Measurements from ENCODE around the gene SSTR3.

Gene SSTR3

GRCh38 chr22:37229805-37230672 lies 17.8 kb upstream of the SSTR3 start:
- H3K79me2 ChIP-seq (ENCODE audit: insufficient read depth, low read length): peaks cover 7% of the 10 kb centered on the region; the same call in 1 of the 2 replicates
- no peaks in the 10 kb centered on the region for H4K20me1 ChIP-seq (ENCODE audit: low read depth, low read length)
- TF ChIP-seq EZH2phosphoT487 (conservative IDR thresholded peaks at IDR 0.05; ENCODE audit: low read length) (no peak), CTCF (IDR thresholded peaks at IDR 0.05; ENCODE audit: insufficient read depth, low read length, poor library complexity, severe bottlenecking) (no peak)
- H3K36me3 ChIP-seq (ENCODE audit: low read length): 0 out of 2 replicates have a peak, but pooled peaks cover 3% of the 10 kb centered on the region
- H3K27ac ChIP-seq (ENCODE audit: low read depth, low read length): peak overlapping the region; percentile 88
- peaks cover 7% of the 10 kb centered on the region for H3F3A ChIP-seq (ENCODE audit: insufficient read depth)
- H3K4me2 ChIP-seq (ENCODE audit: low read depth, low read length, poor library complexity, severe bottlenecking): peak overlapping the region; percentile 54
- no peaks in the 10 kb centered on the region for H3K9me2 ChIP-seq (replicated peaks; ENCODE audit: insufficient read depth, low read length)
- no peak overlapping the region for H3K4me3 ChIP-seq (ENCODE audit: insufficient read depth, low read length, poor library complexity, severe bottlenecking)
- no peaks in the 10 kb centered on the region for H3K9me3 ChIP-seq (ENCODE audit: insufficient read depth, low read length)
- H3K9ac ChIP-seq (ENCODE audit: low read length): peak overlapping the region; percentile 68
- no peak overlapping the region for H2AFZ ChIP-seq (ENCODE audit: low read depth, low read length, severe bottlenecking)
- no peaks in the 10 kb centered on the region for H3K27me3 ChIP-seq (ENCODE audit: low read length)

DNA sequence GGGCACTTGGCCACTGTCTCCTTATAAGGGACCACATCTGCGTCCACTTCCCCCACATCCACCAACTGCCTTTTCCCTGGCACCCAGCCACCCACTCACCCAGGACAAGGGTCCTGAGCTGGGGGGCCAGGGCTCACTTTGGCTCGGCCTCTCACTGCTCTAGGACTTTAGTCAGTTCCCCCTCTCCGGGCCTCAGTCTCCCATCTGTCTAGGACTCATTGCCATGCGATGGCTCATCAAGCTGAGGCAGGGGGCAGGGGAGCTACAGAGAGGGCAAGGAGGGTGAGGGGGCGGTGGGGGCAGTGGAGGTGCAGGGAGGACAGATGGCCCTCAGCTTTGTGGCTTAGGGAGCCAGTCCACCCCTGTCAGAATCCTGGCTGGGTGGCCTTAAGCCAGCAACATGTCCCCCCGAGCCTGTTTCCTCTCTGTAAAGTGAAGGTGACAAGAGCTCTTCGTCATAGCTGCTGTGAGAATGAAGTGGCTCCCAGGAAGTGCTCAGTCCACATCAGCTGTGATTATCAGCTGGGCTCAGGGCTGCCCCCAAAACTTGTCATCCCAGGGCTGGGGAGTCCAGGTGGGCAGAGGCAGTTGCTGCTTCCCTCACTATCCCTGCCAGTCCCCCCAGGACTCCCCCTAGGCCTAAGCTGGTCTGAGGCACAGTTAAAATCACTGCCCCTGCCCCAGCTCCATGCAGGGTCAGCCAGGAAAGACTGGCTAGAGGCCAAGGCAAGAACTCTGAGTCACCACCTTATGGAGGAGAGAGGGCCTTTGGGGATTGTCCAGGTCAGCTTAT lies 16.9 kb upstream of the SSTR3 start:
- no peaks in the 10 kb centered on the region for H3K9me3 ChIP-seq (ENCODE audit: insufficient read depth, low read length)
- no peaks in the 10 kb centered on the region for H3K27me3 ChIP-seq (ENCODE audit: low read length)
- no peaks in the 10 kb centered on the region for H4K20me1 ChIP-seq (ENCODE audit: low read depth, low read length)
- H3F3A ChIP-seq (ENCODE audit: insufficient read depth): peaks cover 10% of the 10 kb centered on the region
- H3K9ac ChIP-seq (ENCODE audit: low read length): peak overlapping the region; percentile 68
- peaks cover 7% of the 10 kb centered on the region; the same call in 1 of the 2 replicates for H3K79me2 ChIP-seq (ENCODE audit: insufficient read depth, low read length)
- H2AFZ ChIP-seq (ENCODE audit: low read depth, low read length, severe bottlenecking): no peak overlapping the region
- H3K36me3 ChIP-seq (ENCODE audit: low read length): 0 out of 2 replicates have a peak, but pooled peaks cover 5% of the 10 kb centered on the region
- peak overlapping the region; percentile 54 for H3K4me2 ChIP-seq (ENCODE audit: low read depth, low read length, poor library complexity, severe bottlenecking)
- H3K4me3 ChIP-seq (ENCODE audit: insufficient read depth, low read length, poor library complexity, severe bottlenecking): no peak overlapping the region
- H3K9me2 ChIP-seq (replicated peaks; ENCODE audit: insufficient read depth, low read length): no peaks in the 10 kb centered on the region
- peak overlapping the region; percentile 88 for H3K27ac ChIP-seq (ENCODE audit: low read depth, low read length)
- TF ChIP-seq EZH2phosphoT487 (conservative IDR thresholded peaks at IDR 0.05; ENCODE audit: low read length): no peak
- TF ChIP-seq CTCF (IDR thresholded peaks at IDR 0.05; ENCODE audit: insufficient read depth, low read length, poor library complexity, severe bottlenecking): no peak

DNA sequence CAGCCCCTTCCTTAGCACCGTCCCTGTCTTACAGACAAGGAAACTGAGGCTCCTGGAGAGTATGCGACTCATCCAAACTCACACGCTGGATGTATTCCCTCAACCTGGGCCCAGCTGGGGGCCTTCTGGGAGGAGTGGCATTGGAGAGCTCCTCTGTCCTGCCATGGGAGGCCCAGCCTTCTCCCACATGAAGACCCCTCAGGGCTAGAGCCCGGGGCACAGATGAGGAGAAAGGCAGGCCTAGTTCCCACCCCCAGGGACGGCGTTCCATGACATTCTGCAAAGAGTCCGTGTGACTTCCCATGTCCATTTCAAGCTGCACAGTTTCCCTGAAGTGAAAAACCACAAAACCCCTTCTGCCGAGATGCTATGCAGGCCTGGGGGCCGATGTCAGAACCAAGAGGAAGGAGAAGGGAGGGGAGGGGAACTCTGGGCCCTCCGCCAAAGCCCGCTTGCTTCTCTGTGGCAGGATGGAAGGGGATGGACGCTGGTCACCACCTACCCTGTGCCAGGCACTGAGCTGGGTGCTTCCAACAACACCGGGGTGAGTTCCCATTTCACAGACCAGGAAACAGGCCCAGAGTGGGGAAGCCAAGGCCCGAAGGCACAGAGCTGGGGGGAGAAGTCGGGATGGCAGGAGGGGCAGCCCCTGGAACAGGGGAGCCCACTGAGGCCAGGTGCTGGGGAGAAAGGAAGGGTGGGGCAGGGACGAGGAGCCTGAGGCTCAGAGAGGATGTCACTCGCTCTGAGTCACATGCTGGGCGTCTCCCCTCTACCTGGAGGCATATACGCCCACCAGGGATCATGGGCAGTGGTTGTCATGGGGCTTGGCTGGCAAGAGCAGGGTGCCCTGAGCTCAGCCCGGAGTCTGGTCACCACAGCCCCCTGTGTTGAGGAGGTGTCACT lies 16.1 kb upstream of the SSTR3 start:
- Histone ChIP-seq H3K4me3 (ENCODE audit: insufficient read depth, low read length, poor library complexity, severe bottlenecking) (no peak overlapping the region), H4K20me1 (ENCODE audit: low read depth, low read length) (no peaks in the 10 kb centered on the region), H3K4me2 (ENCODE audit: low read depth, low read length, poor library complexity, severe bottlenecking) (no peak overlapping the region), H3K79me2 (ENCODE audit: insufficient read depth, low read length) (peaks cover 7% of the 10 kb centered on the region; the same call in 1 of the 2 replicates), H3K27me3 (ENCODE audit: low read length) (no peaks in the 10 kb centered on the region), H3K27ac (ENCODE audit: low read depth, low read length) (no peak overlapping the region), H3F3A (ENCODE audit: insufficient read depth) (peaks cover 15% of the 10 kb centered on the region), H3K9ac (ENCODE audit: low read length) (no peak overlapping the region), H3K9me3 (ENCODE audit: insufficient read depth, low read length) (no peaks in the 10 kb centered on the region), H3K9me2 (replicated peaks; ENCODE audit: insufficient read depth, low read length) (no peaks in the 10 kb centered on the region), H2AFZ (ENCODE audit: low read depth, low read length, severe bottlenecking) (no peak overlapping the region), H3K36me3 (ENCODE audit: low read length) (0 out of 2 replicates have a peak, but pooled peaks cover 5% of the 10 kb centered on the region)
- TF ChIP-seq EZH2phosphoT487 (conservative IDR thresholded peaks at IDR 0.05; ENCODE audit: low read length) (no peak), CTCF (IDR thresholded peaks at IDR 0.05; ENCODE audit: insufficient read depth, low read length, poor library complexity, severe bottlenecking) (no peak)
